ENCODE results near the gene ANKRD24.

ANKRD24 gene

DNA sequence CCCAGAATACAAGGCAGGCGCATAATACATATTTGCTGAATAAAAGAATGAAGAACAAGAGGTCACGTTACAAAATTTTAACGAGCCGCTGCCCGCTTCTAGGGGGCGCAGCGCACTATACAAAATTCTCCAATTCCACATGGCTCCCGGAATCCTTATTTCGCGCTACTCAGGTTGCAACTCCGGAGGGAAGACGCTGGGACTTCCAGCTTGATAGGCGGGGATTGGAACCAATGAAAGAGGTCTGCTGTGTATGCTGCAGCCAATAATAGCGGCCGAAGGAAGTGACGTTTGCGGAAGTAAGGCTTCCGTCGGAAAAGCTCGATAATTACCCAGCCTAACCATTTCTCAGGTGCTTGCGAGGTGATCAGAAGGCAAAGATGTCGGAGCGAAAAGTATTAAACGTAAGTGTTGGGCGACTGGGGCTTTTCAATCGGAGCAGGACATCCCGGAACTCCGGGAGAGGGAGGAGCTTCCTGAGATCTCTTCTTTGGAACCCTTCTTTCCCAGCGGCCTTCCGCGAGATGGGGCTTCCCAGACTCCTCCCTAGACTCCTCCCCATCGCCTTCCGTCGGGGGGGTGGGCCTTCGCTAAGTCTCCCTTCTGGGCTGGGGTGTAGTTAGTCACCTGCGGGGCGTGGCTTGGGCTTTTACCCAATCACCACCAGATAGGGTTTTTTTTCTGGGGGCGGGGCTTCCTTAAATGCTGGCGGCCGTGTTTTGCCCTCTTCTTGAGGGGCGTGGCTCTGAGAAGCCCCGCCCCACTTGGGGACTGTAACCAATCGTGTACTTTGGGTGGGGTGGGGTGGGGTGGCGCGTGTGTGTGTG, 64.5 kb downstream of the ANKRD24 start, which contains the start of gene YJU2:
YJU2 (plus strand) TSS at position 314 of the 827 bp plus-strand sequence; CDS start at position 381, 67 bp downstream.
- Histone ChIP-seq H3K79me2 (ENCODE audit: control insufficient read depth, insufficient read depth, low read length) (no peaks in the 10 kb centered on the region), H3K56ac (ENCODE audit: low read length) (peak within 1 kb of the TSS; percentile 88), H3K4me1 (ENCODE audit: control insufficient read depth, low read depth, low read length) (peaks cover 2% of the 10 kb centered on the region), H2BK120ac (ENCODE audit: low read depth, low read length) (no peak within 1 kb of the TSS), H3K79me1 (ENCODE audit: low read length) (peaks cover 2% of the 10 kb centered on the region), H3K27me3 (ENCODE audit: insufficient read depth, low read length, poor library complexity) (no peaks in the 10 kb centered on the region), H3K4me3 (ENCODE audit: low read length) (peak within 1 kb of the TSS; percentile 95), H3K23ac (ENCODE audit: low read length) (no peak within 1 kb of the TSS), H2AK5ac (ENCODE audit: low read length) (no peak within 1 kb of the TSS), H3K4ac (ENCODE audit: low read depth, low read length) (no peak within 1 kb of the TSS), H2BK5ac (ENCODE audit: low read length) (peak within 1 kb of the TSS; percentile 56), H4K5ac (ENCODE audit: low read length) (peak within 1 kb of the TSS; percentile 99), H3K9ac (ENCODE audit: low read length) (peak within 1 kb of the TSS; percentile 89), H3K36me3 (ENCODE audit: control insufficient read depth, insufficient read depth, low read length) (peaks cover 6% of the 10 kb centered on the region), H4K8ac (ENCODE audit: low read depth, low read length) (peak within 1 kb of the TSS; percentile 13), H3K4me2 (ENCODE audit: low read length) (peak within 1 kb of the TSS; percentile 57), H3K18ac (ENCODE audit: low read length) (peak within 1 kb of the TSS; percentile 89), H3K27ac (ENCODE audit: low read depth, low read length) (peak within 1 kb of the TSS; percentile 68), H2BK15ac (replicated peaks; ENCODE audit: low read depth) (no peak within 1 kb of the TSS)
- WGBS (ENCODE audit: extremely low coverage, insufficient coverage, low lambda C conversion rate), result no CpG with 5 or more reads among the region's 45 CpGs
- peak; percentile 100 for DNase-seq

DNA sequence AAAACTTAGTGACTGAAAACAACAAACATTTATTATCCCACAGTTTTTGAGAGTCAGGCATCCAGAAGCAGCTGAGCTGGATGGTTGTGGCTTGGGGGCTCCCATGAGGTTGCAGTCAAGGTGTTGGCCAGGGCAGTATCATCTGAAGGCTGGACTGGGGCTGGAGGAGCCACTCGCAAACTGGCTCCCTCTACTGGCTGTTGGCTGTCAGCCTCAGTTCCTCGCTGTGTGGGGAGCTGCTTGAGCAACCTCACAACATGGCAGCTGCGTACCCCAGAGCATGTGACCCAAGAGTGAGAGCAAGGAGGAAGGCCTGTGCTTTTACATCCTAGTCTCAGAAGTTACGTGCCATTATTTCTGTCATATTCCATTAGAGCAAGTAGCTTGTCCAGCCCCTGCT, 74.1 kb downstream of the ANKRD24 start:
- no peak overlapping the region for H3K9ac ChIP-seq (ENCODE audit: low read length)
- H3K27ac ChIP-seq (ENCODE audit: low read depth, low read length), result no peak overlapping the region
- H3K79me2 ChIP-seq (ENCODE audit: control insufficient read depth, insufficient read depth, low read length), result no peaks in the 10 kb centered on the region
- H2BK5ac ChIP-seq (ENCODE audit: low read length), result no peak overlapping the region
- H3K36me3 ChIP-seq (ENCODE audit: control insufficient read depth, insufficient read depth, low read length), result peaks cover 9% of the 10 kb centered on the region
- no peak overlapping the region for H4K5ac ChIP-seq (ENCODE audit: low read length)
- H3K23ac ChIP-seq (ENCODE audit: low read length), result no peak overlapping the region
- H3K18ac ChIP-seq (ENCODE audit: low read length), result no peak overlapping the region
- H3K4me3 ChIP-seq (ENCODE audit: low read length), result no peak overlapping the region
- no peak overlapping the region for H3K4ac ChIP-seq (ENCODE audit: low read depth, low read length)
- no peak overlapping the region for H2BK15ac ChIP-seq (replicated peaks; ENCODE audit: low read depth)
- peak; percentile 51 for DNase-seq
- no peak overlapping the region for H4K8ac ChIP-seq (ENCODE audit: low read depth, low read length)
- H3K27me3 ChIP-seq (ENCODE audit: insufficient read depth, low read length, poor library complexity), result no peaks in the 10 kb centered on the region
- H2AK5ac ChIP-seq (ENCODE audit: low read length), result no peak overlapping the region
- H2BK120ac ChIP-seq (ENCODE audit: low read depth, low read length), result no peak overlapping the region
- H3K4me1 ChIP-seq (ENCODE audit: control insufficient read depth, low read depth, low read length), result no peaks in the 10 kb centered on the region
- WGBS (ENCODE audit: extremely low coverage, insufficient coverage, low lambda C conversion rate), result no CpG with 5 or more reads among the region's 4 CpGs
- no peak overlapping the region for H3K56ac ChIP-seq (ENCODE audit: low read length)
- no peaks in the 10 kb centered on the region for H3K79me1 ChIP-seq (ENCODE audit: low read length)
- no peak overlapping the region for H3K4me2 ChIP-seq (ENCODE audit: low read length)

DNA sequence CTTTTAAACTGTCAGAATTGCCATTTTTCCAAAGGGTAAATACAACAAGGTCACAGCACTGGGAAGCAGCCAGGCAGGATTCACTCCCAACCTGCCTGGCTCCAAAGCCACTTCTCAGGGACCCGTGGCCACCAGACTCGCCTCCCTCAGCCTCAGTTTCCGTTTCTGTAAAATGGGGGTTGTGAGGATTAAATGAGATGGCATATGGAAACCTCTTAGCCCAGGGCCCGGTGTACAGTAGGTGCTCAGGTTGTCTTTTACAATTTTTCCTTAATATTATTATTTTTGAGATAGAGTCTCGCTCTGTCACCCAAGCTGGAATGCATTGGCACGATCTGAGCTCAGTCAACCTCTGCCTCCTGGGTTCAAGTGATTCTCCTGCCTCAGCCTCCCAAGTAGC, 74.5 kb downstream of the ANKRD24 start:
- peaks cover 9% of the 10 kb centered on the region for H3K36me3 ChIP-seq (ENCODE audit: control insufficient read depth, insufficient read depth, low read length)
- no peak overlapping the region for H3K23ac ChIP-seq (ENCODE audit: low read length)
- no peak overlapping the region for H2BK120ac ChIP-seq (ENCODE audit: low read depth, low read length)
- no peak overlapping the region for H3K9ac ChIP-seq (ENCODE audit: low read length)
- H3K4ac ChIP-seq (ENCODE audit: low read depth, low read length), result no peak overlapping the region
- H2BK5ac ChIP-seq (ENCODE audit: low read length), result no peak overlapping the region
- H3K4me2 ChIP-seq (ENCODE audit: low read length), result no peak overlapping the region
- no peaks in the 10 kb centered on the region for H3K4me1 ChIP-seq (ENCODE audit: control insufficient read depth, low read depth, low read length)
- H4K8ac ChIP-seq (ENCODE audit: low read depth, low read length), result no peak overlapping the region
- H3K27me3 ChIP-seq (ENCODE audit: insufficient read depth, low read length, poor library complexity), result no peaks in the 10 kb centered on the region
- no peak overlapping the region for H2BK15ac ChIP-seq (replicated peaks; ENCODE audit: low read depth)
- no CpG with 5 or more reads among the region's 6 CpGs for WGBS (ENCODE audit: extremely low coverage, insufficient coverage, low lambda C conversion rate)
- no peak overlapping the region for H3K18ac ChIP-seq (ENCODE audit: low read length)
- H4K5ac ChIP-seq (ENCODE audit: low read length), result no peak overlapping the region
- no peaks in the 10 kb centered on the region for H3K79me1 ChIP-seq (ENCODE audit: low read length)
- no peak overlapping the region for H2AK5ac ChIP-seq (ENCODE audit: low read length)
- no peaks in the 10 kb centered on the region for H3K79me2 ChIP-seq (ENCODE audit: control insufficient read depth, insufficient read depth, low read length)
- H3K56ac ChIP-seq (ENCODE audit: low read length), result no peak overlapping the region
- no peak overlapping the region for H3K27ac ChIP-seq (ENCODE audit: low read depth, low read length)
- H3K4me3 ChIP-seq (ENCODE audit: low read length), result no peak overlapping the region
- no peak for DNase-seq

- no peak overlapping the region for H2BK15ac ChIP-seq (replicated peaks; ENCODE audit: low read depth)
- H3K4me1 ChIP-seq (ENCODE audit: control insufficient read depth, low read depth, low read length), result no peaks in the 10 kb centered on the region
- H2AK5ac ChIP-seq (ENCODE audit: low read length), result no peak overlapping the region
- no peak for DNase-seq
- no CpG with 5 or more reads among the region's 28 CpGs for WGBS (ENCODE audit: extremely low coverage, insufficient coverage, low lambda C conversion rate)
- no peak overlapping the region for H3K9ac ChIP-seq (ENCODE audit: low read length)
- no peak overlapping the region for H4K5ac ChIP-seq (ENCODE audit: low read length)
- no peak overlapping the region for H3K4me2 ChIP-seq (ENCODE audit: low read length)
- H3K27ac ChIP-seq (ENCODE audit: low read depth, low read length), result no peak overlapping the region
- H3K56ac ChIP-seq (ENCODE audit: low read length), result no peak overlapping the region
- no peak overlapping the region for H3K18ac ChIP-seq (ENCODE audit: low read length)
- H2BK5ac ChIP-seq (ENCODE audit: low read length), result no peak overlapping the region
- no peak overlapping the region for H2BK120ac ChIP-seq (ENCODE audit: low read depth, low read length)
- no peaks in the 10 kb centered on the region for H3K27me3 ChIP-seq (ENCODE audit: insufficient read depth, low read length, poor library complexity)
- H3K36me3 ChIP-seq (ENCODE audit: control insufficient read depth, insufficient read depth, low read length), result peaks cover 9% of the 10 kb centered on the region
- no peak overlapping the region for H3K23ac ChIP-seq (ENCODE audit: low read length)
- H4K8ac ChIP-seq (ENCODE audit: low read depth, low read length), result no peak overlapping the region
- H3K79me2 ChIP-seq (ENCODE audit: control insufficient read depth, insufficient read depth, low read length), result no peaks in the 10 kb centered on the region
- H3K79me1 ChIP-seq (ENCODE audit: low read length), result no peaks in the 10 kb centered on the region
- no peak overlapping the region for H3K4me3 ChIP-seq (ENCODE audit: low read length)
- no peak overlapping the region for H3K4ac ChIP-seq (ENCODE audit: low read depth, low read length)
These were observed 75.7 kb downstream of the ANKRD24 start for GRCh38 chr19:4258181-4258580.

DNA sequence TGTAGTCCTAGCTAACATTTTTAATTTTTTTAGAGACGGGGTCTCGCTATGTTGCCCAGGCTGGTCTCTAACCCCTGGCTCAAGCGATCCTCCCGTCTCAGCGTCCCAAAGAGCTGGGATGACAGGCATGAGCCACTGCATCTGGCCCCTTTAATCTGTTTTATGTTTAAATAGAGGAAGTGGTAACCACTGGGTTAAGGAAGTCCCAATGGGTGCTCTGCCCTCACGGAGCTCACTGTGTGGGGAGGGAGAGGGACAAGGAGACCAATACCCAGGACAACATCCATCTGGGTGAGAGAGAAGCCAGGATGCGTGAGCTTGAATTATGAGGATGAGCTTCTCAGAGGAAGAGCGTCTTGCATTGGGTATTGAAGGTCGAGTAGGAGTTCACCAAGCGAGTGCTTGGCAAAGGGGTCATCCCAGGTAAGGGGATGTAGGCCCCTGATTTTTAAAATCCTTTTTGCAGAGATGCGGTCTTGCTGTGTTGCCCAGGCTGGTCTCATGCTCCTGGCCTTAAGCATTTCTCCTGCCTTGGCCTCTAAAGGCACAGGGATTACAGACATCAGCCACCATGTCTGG, 78.2 kb downstream of the ANKRD24 start:
- H4K5ac ChIP-seq (ENCODE audit: low read length), result no peak overlapping the region
- H3K4ac ChIP-seq (ENCODE audit: low read depth, low read length), result no peak overlapping the region
- no peak overlapping the region for H4K8ac ChIP-seq (ENCODE audit: low read depth, low read length)
- no peak overlapping the region for H3K9ac ChIP-seq (ENCODE audit: low read length)
- H3K4me1 ChIP-seq (ENCODE audit: control insufficient read depth, low read depth, low read length), result no peaks in the 10 kb centered on the region
- H3K79me1 ChIP-seq (ENCODE audit: low read length), result no peaks in the 10 kb centered on the region
- H3K27me3 ChIP-seq (ENCODE audit: insufficient read depth, low read length, poor library complexity), result no peaks in the 10 kb centered on the region
- H3K23ac ChIP-seq (ENCODE audit: low read length), result no peak overlapping the region
- no peak overlapping the region for H2BK15ac ChIP-seq (replicated peaks; ENCODE audit: low read depth)
- H3K56ac ChIP-seq (ENCODE audit: low read length), result no peak overlapping the region
- H3K18ac ChIP-seq (ENCODE audit: low read length), result no peak overlapping the region
- no peak for DNase-seq
- no CpG with 5 or more reads among the region's 11 CpGs for WGBS (ENCODE audit: extremely low coverage, insufficient coverage, low lambda C conversion rate)
- no peak overlapping the region for H2AK5ac ChIP-seq (ENCODE audit: low read length)
- no peak overlapping the region for H3K27ac ChIP-seq (ENCODE audit: low read depth, low read length)
- no peaks in the 10 kb centered on the region for H3K79me2 ChIP-seq (ENCODE audit: control insufficient read depth, insufficient read depth, low read length)
- no peak overlapping the region for H3K4me3 ChIP-seq (ENCODE audit: low read length)
- no peak overlapping the region for H2BK5ac ChIP-seq (ENCODE audit: low read length)
- H3K36me3 ChIP-seq (ENCODE audit: control insufficient read depth, insufficient read depth, low read length), result peaks cover 6% of the 10 kb centered on the region
- no peak overlapping the region for H3K4me2 ChIP-seq (ENCODE audit: low read length)
- H2BK120ac ChIP-seq (ENCODE audit: low read depth, low read length), result no peak overlapping the region

Measured in mesendoderm (in vitro differentiated cells).